ENCODE measurements around the gene CCDC88C. TPM values are rescaled to one million over a fixed set of nuclear protein-coding genes. Genes with fewer than 3 reads are reported as not detected.
"Not testable (repeated sequence)": the region's sequence is repeated elsewhere in the genome, so short reads cannot be mapped to it uniquely, and the experiment has no call there.

The CCDC88C gene
- total RNA-seq, 1 experiment from 2014 or later = 19.7 TPM

DNA sequence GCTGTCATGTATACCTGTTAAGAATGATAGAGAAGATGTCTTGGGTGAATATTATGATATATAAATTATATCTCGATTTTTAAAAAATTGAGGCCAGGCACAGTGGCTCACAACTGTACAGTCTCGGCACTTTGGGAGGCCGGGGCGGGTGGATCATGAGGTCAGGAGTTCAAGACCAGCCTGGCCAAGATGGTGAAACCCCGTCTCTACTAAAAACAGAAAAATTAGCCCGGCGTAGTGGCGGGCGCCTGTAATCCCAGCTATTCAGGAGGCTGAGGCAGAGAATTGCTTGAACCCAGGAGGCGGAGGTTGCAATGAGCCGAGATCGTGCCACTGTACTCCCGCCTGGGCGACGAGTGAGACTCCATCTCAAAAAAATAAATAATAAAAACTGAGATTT, 151.3 kb downstream of the CCDC88C start:
- BruUV-seq (replicated peaks); DNase-seq: not testable (repeated sequence)
- POLR2A ChIA-PET (ENCODE audit: unreplicated experiment) = interaction anchor here (0.7 kb wide), 1 partner anchor 104 kb away, joined by 3 read pairs; no protein-coding TSS in a partner anchor

GRCh38 chr14:91265404-91265803, 152.2 kb downstream of the CCDC88C start:
- CTCF ChIA-PET = interaction anchor here (1.3 kb wide), 1 partner anchor 88 kb away, joined by 3 read pairs; no protein-coding TSS in a partner anchor
- no peak overlapping the region for H3K4me3 ChIP-seq (ENCODE audit: low read length)
- H3K27me3 ChIP-seq (ENCODE audit: low read length) = no peaks in the 10 kb centered on the region
- intact Hi-C loops (cut with micrococcal nuclease) = no loop called here
- ATAC-seq (no peak), DNase-seq (no peak)
- H2AFZ ChIP-seq (ENCODE audit: low read length) = no peak overlapping the region
- no peak overlapping the region for H3K27ac ChIP-seq (ENCODE audit: low read length)
- H3K9me2 ChIP-seq (replicated peaks; ENCODE audit: low read length) = no peaks in the 10 kb centered on the region
- H3K9ac ChIP-seq (ENCODE audit: low read length) = no peak overlapping the region
- no peaks in the 10 kb centered on the region for H3K4me1 ChIP-seq (ENCODE audit: insufficient read depth, low read length)
- no peaks in the 10 kb centered on the region for H4K20me1 ChIP-seq (ENCODE audit: low read length)
- H3K36me3 ChIP-seq (ENCODE audit: low read depth, low read length) = no peaks in the 10 kb centered on the region
- no peaks in the 10 kb centered on the region for H3K79me2 ChIP-seq (ENCODE audit: low read length)
- H3K4me2 ChIP-seq (ENCODE audit: low read length) = no peak overlapping the region
- POLR2A ChIA-PET (ENCODE audit: unreplicated experiment) = no interaction called here
- TF ChIP-seq EZH2 (IDR thresholded peaks at IDR 0.05; ENCODE audit: low read length, unreplicated experiment) (no peak), EZH2phosphoT487 (IDR thresholded peaks at IDR 0.05; ENCODE audit: borderline replicate concordance, low read length) (no peak), CTCF (conservative IDR thresholded peaks at IDR 0.05; ENCODE audit: low read depth, low read length) (no peak)
- no TSS peak for BruUV-seq (replicated peaks)
- H3F3A ChIP-seq (ENCODE audit: low read length, unreplicated experiment) = no peaks in the 10 kb centered on the region
- H3K9me3 ChIP-seq (ENCODE audit: low read length) = no peaks in the 10 kb centered on the region

More for the DNA sequence above, 151.3 kb downstream of the CCDC88C start:
- H3K9ac ChIP-seq (ENCODE audit: low read length); CTCF ChIA-PET; H3F3A ChIP-seq (ENCODE audit: low read length, unreplicated experiment); H2AFZ ChIP-seq (ENCODE audit: low read length); H3K27ac ChIP-seq (ENCODE audit: low read length); H3K4me1 ChIP-seq (ENCODE audit: insufficient read depth, low read length); ATAC-seq; H4K20me1 ChIP-seq (ENCODE audit: low read length); H3K79me2 ChIP-seq (ENCODE audit: low read length); H3K27me3 ChIP-seq (ENCODE audit: low read length); H3K4me3 ChIP-seq (ENCODE audit: low read length); H3K9me3 ChIP-seq (ENCODE audit: low read length); H3K36me3 ChIP-seq (ENCODE audit: low read depth, low read length); H3K4me2 ChIP-seq (ENCODE audit: low read length); H3K9me2 ChIP-seq (replicated peaks; ENCODE audit: low read length): not testable (repeated sequence)
- intact Hi-C loops (cut with micrococcal nuclease) = loop anchor here (1.0 kb wide), 1 partner anchor 20 kb away; no protein-coding TSS in a partner anchor

- DNase-seq (peak; percentile 30), ATAC-seq (peak; percentile 65)
- Histone ChIP-seq H2AFZ (ENCODE audit: low read length) (peak overlapping the region; percentile 91), H3K4me2 (ENCODE audit: low read length) (peak overlapping the region; percentile 97), H4K20me1 (ENCODE audit: low read length) (no peaks in the 10 kb centered on the region), H3K9me3 (ENCODE audit: low read length) (no peaks in the 10 kb centered on the region), H3F3A (ENCODE audit: low read length, unreplicated experiment) (no peaks in the 10 kb centered on the region), H3K27me3 (ENCODE audit: low read length) (no peaks in the 10 kb centered on the region), H3K27ac (ENCODE audit: low read length) (no peak overlapping the region), H3K9ac (ENCODE audit: low read length) (peak overlapping the region; percentile 56), H3K4me3 (ENCODE audit: low read length) (peak overlapping the region; percentile 77), H3K9me2 (replicated peaks; ENCODE audit: low read length) (no peaks in the 10 kb centered on the region), H3K36me3 (ENCODE audit: low read depth, low read length) (no peaks in the 10 kb centered on the region), H3K79me2 (ENCODE audit: low read length) (no peaks in the 10 kb centered on the region), H3K4me1 (ENCODE audit: insufficient read depth, low read length) (no peaks in the 10 kb centered on the region)
- ChIA-PET CTCF (interaction anchor here (0.6 to 1.3 kb wide), 2 partner anchors 41 to 87 kb away, joined by 3 read pairs; no protein-coding TSS in a partner anchor), POLR2A (ENCODE audit: unreplicated experiment) (no interaction called here)
- intact Hi-C loops (cut with micrococcal nuclease) = no loop called here
- BruUV-seq (replicated peaks) = no TSS peak
- TF ChIP-seq CTCF (conservative IDR thresholded peaks at IDR 0.05; ENCODE audit: low read depth, low read length) (no peak), EZH2 (IDR thresholded peaks at IDR 0.05; ENCODE audit: low read length, unreplicated experiment) (no peak), EZH2phosphoT487 (IDR thresholded peaks at IDR 0.05; ENCODE audit: borderline replicate concordance, low read length) (no peak)
Measured at GRCh38 chr14:91264151-91265150, 153.2 kb downstream of the CCDC88C start.

Data from PC-3 (cell line).